Stimulated activated CD4-positive, alpha-beta T cell treated with anti-CD3 and anti-CD28 coated beads, Interleukin-4, amount 100 ng/mL, for 4 hours (primary cell): Measurements from ENCODE around the gene STARD3NL.

ENCODE experiments used
- DNase-seq, 2 experiments: peaks; one replicate each; pipeline ENCODE4 v3.0.0-alpha.2; 2020

STARD3NL gene

DNA sequence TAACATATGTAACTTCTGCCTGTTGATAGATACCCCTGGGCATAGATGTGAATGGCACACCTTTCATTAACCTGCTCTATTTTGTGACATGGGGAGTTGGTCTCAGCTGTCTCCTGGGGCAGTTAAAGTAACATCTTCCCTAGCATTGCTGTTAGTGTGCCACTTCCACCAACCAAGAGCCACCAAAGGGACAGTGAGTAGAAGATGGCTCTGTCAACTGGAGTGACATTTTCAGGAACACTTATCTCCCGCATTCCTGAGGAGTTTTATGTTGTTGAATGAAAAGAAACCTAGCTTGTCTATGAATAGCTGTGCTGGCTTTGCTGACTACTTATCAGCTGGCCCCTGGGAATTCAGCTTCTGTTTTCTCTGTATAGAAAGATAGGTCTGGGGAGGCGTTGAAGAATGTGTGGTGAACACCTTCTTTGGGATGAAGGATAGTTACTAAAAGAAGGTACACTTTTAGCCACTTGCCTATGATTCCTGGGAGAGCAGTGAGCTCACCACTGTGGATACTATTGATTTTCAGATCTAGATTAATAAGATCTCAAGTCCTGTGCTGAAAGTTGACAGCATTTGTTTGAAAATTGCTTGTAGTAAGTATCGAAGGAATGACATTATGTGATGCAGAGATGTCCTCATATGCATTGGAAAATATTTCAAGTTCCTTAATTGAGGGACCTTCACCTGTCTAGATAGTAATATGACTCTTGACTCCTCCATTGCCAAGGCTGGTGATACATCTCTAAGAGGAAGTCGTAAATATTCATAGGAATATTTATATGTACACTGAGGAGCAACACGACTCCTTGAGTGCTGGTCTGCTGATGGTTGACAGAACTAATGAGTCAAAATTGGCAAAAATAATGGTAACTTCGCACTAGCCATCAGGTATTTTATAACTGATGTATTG is 7.6 kb downstream of the STARD3NL start:
- DNase-seq, result no peak

DNA sequence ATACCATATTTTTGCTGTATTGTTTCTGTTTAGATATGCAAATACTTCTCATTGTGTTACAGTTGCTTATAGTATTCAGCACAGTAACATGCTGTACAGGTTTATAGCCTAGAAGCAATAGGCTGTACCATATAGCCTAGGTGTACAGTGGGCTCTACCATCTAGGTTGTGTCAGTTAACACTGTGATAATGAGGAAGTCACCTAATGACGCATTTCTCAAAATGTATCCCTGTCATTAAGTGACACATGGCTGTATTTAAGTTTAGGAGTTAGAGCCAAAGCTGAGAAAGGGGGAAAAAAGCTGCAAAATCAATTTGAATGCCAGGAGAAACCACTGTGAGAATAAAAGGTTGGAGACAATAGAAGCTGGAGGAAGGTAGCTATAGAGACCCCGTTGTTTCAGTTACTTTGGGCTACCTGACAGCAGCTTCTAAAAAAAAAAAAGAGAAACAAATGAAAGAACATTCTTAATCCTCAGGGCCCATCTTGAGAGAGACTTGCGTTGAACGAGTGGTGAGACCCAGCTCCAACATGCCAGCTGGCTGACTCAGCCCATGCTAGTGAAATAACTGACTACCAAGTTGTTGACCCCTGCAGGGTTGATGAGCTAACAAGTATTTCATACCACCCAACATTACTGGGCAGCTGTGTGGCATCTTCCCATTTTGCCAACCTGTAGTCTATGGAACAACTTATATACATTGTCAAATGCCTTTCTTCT is 8.7 kb downstream of the STARD3NL start:
- no peak for DNase-seq

DNA sequence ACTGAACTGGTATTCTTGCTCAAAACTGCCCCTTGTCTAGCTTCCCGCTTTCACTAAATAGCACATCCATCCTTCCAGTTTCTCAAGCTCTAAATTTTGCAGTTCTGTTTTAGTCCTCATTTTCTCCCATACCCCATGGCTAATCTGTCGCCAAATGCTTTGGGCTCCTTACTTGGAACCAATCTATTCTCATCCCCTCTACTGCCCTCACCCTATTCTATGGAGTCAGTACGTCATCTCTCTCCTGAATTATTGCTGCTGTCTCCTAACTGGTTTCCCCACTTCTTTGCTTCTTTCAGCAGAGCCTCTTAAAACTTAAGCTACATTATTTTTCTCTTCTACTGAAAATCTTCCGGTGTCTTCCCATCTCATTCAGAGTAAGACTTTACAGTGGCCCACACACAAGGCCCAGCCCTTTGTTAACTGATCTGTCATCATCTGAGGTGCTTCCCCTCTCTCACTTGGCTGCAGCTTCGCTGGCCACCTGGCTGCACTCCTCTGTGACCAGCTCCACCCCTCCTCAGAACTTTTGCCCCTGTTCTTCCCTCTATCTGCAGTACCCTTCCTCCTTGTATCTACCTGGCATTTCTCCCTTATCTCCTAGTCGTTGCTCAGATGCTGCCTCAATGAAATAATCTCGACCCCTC is 9.9 kb downstream of the STARD3NL start:
- no peak for DNase-seq

DNA sequence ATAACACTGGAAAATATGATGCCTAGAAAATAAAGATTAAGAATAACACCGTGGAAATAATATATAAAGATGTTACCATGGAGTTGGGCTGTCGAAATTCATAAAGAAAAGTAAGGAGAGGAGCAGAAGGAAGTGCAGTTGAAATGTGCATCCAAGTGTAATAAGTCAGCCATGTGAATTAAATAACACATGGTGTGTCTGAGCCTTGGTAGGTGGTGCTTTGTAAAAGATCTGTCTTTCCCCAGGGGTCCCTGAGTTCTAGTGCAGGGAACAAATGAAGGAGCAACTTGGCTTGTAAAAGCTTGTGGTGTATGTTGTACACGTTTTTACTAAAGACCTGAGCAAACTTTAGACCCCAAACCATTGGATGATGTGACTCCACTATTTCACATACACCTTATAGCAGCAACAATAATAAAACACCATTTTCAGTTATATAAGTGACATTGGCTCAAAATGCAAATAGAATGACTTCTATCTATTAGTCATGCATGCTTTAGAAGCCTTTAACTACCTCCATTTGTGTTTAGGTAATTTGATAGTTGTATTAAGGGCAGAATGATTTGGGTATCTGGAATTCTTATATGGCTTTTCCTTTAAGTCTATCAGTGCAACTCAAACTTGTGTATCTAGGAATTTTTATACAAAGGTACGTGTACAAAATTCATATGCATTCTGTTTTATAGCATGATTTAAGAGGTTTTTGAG is 11.3 kb downstream of the STARD3NL start:
- DNase-seq, result no peak

DNA sequence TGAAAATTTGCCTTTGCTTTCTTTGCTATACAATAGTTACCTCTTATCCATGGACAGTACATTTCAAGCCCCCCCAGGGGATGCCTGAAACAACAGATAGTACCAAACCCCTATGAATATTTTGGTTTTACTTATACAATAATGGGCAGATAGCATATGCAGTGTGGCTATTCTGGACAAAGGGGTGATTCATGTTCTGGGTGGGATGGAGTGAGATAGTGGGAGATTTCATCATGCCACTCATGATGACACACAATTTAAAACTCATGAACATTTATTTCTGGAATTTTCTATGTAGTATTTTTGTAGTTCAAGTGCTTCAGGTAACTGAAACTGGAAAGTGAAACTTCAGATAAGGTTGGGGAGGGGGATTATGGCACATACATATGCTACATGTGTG is 12.0 kb downstream of the STARD3NL start:
- DNase-seq, result no peak

DNA sequence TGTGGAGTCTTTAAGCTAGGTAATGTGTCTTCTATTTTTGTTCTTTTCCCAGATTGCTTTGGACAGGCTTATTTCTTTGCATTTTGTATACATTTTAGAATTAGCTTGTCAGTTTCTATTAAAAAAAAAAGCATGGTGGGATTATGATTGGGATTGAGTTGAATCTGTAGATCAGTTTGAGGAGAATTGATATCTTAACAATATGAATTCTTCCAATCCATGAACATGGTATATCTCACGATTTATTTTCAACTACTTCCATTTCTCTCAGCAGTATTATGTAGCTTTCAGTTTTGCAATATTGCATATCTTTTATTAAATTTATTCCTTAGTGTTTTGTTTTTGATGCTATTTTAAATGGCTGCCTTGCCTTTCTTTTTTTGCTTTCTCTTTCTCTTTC is 13.7 kb downstream of the STARD3NL start:
- DNase-seq, result no peak

DNA sequence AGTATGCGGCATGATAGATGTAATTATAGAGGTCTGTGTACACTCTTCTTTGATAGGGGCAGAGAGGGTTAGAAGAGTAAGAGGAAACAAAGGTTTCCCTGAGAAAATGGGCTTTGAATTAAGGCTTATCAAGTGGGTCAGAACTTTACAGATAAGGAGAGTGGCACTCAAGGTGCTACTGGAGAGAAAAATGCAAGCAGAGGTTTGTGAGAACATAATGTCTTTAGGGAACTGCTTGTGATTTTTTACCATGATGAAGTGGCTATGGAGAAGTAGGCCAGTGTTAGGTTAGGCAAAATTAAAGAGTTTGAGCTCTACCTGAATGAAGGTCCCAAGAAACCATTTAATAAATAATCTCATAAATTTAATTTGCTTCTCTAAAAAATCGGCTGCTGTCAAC is 14.3 kb downstream of the STARD3NL start:
- DNase-seq, result no peak

DNA sequence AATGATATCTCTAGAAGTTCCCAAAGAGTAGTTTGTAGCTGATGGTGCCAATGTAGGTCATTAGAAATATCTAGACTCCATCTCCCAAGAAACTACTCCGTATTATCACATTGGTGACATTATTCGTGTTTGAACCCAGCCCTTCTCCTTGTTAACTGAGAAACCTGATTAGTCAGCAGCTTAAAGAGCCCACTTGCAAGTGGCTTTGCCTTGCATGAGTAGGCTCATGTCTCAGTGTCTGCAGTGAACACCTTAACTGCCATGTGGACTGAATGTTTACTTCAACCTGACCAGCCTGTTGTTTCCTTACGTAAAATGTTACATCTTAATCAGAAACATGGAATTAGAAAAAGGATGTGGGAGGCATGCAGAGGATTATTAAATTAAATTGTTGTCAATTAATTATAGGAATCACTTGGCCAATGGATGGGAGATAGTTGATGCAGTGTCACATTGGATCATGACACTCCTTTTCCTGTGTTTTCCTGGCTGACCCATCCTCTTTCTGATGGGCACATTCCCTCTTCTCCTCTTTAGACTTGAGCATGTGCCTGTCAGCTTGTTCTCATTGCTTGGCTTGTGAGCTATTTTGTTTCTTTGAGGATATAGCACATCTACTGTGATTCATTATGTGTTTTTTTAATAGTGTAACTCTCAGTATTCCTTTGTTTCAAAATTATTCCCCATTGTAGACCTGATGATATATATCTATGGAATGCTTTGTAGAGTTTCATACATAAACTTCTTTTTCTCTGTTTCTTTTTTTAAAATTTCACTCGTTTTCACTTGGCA is 18.0 kb downstream of the STARD3NL start:
- no peak for DNase-seq

DNA sequence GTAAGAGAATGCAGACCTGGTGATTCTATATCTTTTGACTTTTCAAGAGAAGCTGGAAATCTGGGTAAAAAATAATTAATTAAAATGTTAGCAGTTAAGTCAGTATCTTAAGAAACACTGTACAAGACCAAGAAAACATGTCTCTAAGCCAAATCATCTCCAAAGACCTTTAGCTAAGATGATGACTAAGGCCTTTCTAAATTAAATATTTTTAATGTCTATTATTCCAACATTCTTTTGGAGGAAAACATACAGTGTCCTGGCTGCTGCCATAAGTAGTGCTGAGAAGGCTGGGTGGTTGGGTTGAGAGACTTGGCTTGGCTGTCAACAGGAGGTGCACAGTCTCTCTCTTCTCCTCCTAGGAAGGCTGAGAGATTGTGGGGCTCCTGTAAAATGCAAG is 20.3 kb downstream of the STARD3NL start:
- no peak for DNase-seq

DNA sequence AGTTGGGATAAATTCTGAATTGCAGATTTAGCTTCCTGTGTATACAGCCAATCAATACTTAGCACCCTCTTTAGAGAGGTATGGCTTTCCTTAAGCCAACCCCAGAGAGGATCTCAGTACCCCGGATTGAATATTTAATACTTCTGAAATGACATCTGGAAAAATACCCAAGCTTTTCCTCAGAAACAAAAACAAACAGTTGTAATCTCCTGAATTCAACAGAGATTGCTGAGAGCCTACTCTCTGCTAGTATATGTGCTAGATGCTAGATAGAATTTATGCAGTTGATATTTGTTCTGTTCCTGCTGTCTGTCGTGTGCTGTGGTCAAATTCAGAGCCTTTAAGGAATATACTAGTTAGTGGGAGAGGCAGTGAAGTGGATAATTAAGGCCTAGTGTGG is 21.1 kb downstream of the STARD3NL start:
- DNase-seq, result no peak

DNA sequence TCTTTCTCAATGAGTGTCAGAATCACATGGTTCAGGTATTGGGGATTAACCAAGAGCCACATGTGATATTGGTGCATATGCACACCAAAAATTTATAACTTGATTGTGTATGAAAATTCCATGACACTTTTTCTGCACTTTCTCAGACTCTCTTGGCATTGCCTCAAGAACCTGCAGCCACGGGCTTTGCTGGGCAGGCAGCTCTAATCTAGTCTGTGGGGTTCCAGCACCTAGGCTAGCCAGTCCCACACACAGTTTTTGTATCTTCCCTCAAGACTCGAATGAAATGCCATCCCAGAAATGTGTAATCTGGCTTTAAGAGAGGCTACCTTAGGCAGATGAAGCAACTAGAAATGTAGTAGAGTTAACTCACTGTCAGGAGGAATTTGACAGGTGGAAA is 21.7 kb downstream of the STARD3NL start:
- no peak for DNase-seq

DNA sequence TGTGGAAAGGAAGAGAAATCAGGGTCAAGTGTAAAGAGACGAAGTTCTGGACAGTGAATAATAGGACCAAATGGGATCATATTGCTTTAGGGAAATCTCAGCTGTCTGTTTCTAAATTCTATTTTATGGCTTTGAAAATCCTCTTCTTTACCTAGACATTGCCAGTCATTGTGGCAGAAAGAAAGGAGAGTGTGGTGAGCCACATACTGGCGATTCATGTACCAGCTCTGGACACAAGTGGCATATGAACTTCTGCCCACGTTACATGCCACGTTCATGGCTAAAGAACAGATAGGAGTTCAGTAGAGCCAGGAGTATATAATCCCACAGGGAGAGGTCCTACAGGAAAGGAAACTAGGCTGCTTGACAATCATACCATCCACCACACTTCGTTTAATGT is 28.0 kb downstream of the STARD3NL start:
- DNase-seq, result no peak

DNA sequence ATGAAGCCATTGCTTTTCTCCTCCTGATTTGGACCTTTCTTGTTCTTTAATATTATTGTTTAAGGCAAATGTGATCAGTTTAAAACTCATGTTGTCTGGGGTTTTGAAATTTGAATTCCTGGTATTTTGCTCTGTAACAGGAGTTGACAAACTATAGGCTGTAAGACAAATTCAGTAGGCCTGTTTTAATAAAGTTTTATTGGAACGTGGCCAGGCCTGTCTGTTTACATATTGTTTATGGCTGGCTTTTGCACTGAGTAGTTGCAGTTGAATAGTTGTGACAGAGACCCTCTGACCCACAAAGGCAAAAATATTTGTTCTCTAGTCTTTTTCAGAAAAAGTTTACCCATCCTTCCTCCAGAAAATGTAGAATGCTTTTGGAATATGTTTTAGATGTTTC is 29.8 kb downstream of the STARD3NL start:
- no peak for DNase-seq

DNA sequence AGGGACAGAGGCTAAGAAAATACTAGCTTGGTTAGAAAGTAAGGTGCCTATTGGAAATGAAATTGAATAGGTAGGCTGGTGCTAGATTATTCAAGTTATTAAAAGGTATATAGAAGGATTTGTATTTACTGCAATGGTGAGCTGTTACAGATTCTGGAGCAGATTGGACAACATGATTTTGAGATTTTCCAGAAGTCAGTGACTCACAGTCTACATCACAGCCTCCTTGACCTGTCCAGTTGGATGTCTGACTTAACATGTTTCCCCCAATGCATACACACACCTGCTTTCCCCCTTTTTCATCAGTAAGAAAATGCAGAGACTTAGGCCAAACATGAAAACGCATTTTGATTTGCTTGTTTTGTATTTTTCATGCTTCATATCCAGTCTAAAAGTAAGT is 33.4 kb downstream of the STARD3NL start:
- no peak for DNase-seq

DNA sequence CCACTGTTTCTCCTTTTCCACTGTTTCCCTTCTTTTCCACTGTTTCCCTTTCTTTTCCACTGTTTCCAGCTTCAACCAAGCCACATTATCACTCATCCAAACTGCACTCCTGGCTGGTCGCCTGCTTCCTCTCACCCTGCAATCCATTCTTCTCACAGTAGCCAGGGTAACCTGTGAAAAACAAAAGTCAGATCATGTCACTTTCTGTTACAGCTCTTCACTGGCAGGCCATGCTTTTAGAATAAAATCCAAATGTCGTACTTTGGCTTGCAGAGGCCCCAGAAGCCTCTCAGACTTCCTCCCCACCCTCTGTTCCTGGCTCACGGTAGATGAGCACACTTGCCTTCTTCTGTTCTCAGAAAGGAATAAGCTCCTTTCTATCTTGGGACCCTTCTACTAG is 33.9 kb downstream of the STARD3NL start:
- DNase-seq, result no peak

DNA sequence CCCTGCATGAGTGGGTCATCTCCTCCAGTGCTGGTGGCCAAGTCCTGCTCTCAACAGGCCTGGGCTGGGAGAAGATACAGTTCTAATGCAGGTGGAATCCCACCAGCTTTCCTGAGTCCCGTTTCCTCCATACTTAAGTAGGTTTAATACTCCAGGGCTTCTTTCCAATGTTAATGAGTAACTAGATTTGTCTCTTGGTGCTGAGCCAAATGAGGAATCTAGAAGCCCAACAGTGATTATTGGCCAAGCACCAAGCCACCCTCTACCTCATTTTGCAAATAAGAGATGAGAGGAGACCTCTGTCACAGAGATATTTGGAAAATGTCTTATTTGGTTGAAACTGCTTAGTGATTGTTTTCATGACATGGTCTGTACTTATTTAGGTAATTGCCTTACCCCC is 37.1 kb downstream of the STARD3NL start:
- DNase-seq, result no peak

DNA sequence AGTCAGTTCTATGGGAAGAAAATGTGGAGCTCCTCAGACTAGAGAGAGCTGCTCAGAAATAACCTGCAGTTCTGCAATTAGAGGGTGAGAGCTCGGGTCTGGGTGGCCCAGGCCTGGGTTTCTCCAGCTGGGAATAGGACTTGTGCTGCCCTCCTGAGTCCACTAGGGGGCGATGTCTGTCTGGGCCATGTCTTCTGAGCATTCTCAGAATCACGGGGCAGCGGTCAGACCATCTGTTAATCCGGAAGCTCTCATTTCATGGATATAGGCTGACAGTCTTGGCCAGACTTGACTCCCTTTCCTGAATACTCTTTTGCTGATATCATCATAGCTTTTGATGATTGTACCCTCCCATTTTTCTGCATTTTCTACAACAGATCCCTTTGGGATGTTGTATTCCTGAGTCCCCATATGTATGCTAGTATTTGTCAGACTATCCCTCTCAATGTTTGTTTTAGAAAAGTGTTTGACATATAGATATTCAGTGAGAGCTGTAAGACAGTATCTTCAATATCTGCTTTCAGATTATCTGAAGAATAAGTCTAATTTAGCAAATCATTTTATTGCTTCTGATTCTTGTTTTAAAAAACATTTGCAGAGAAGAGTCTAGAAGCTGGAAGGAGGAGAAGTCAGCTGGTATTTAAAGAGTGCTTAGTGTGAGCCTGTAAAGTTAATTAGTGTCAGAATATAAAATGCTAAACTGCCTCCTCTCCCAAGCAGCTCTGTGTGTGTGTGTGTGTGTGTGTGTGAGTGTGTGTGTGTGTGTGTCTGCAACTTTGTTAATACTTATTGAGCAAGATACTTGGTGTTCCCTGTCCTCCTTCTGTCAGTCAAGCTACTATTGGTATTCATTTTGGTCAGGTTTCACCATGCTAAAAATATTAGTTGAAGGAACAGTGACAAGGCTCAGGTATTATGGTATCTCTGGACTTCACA is 38.0 kb downstream of the STARD3NL start:
- peak; percentile 57 to 58 for DNase-seq

DNA sequence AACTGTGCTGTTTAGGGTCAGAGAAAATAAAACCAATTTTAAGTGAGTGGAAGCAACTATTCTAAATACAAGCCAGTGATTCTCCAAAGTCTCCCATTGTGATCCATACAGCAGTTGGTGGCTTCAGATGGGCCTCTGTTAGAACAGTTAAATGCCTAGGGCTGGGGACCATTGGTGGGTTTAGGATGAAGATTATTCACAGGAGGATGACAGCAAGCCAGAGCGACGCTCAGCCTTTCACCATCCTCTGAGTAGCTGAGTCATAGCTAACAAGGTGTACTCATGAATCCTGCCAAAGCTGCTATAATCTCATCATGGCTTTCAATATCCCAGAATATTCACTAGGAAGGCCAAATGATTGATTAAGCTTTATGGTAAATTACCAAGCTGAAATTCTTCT is 39.6 kb downstream of the STARD3NL start:
- no peak for DNase-seq

DNA sequence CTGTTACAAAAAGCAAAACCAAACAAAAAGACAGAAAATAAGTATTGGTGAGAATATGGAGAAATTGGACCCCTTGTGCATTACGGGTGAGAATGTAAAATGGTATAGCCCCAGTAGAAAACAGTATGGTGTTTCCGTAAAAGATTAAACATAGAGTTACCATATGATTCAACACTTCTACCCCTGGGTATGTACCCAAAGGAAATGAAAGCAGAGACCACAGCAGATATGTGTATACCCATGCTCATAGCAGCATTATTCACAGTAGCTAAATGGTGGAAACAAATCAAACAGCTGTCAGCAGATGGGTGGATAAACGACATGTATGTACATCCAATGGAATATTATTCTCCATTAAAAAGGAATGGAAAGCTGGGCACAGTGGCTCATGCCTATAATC is 42.4 kb downstream of the STARD3NL start:
- no peak for DNase-seq

DNA sequence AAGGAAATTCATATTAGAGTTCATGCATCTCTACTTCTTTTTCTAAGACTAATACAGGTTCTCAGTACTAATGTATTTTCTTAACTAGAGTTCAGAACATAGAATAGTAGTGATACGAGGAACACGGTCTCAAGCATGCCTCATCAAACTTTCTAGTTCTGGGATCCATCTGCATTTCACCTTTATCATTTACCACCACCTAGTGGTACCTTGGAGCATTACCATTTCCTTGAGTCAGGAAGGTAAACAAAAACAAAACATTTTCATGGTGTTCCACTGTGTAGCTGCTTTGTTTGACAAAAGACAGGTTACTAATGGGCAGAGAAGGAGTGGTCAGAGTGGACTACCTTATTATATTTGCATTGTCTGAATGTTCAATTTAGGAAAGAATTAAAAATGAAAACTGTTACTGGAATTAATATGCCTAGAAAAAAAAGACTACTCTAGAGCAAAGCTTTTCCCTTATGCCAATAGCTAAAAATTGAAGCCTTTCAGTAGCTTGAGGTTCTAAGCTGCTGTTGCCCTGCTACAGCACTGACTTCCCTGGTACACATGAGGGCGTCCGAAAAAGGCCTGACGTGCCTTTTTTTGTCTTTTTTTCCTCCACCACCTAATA is 44.5 kb downstream of the STARD3NL start:
- no peak for DNase-seq

DNA sequence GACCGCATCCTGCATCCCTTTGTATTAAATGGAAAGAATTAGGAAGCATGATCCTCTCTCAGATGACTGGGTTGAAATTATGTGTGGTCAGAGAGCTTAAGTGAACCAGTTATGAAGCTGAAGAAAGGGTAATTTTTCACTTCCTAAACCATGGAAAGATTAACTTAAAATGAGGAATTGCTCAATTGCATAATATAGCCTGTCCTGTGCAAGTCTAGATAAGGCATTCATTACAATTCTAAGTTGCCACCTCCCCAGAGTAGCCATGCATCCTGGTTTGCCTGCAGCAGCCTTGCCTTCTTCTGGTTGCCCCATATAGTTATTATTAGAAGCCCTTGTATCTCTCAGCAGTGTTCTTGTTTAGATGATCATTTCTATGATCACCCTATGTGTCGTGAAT is 45.3 kb downstream of the STARD3NL start:
- DNase-seq, result no peak
